RWPE1 (cell line): ENCODE data around the gene LIMS2.

Experiments used
- CTCF ChIA-PET: fragments of 350-600 bp; sonication (Branson Sonifier 250); formaldehyde crosslinking; extraction: SDS; loops from one replicate; lab custom pipeline; 2021; lab: Yijun Ruan, JAX
- POLR2A ChIA-PET: fragments of 400-600 bp; formaldehyde crosslinking; extraction: SDS; loops from one replicate; lab custom pipeline; 2020; ENCODE audit warnings: antibody characterized with exemption; ENCODE audit not compliant: low non-redundant PET; lab: Yijun Ruan, JAX
- DNase-seq: peaks from one replicate; pipeline ENCODE4 v3.0.0; 2012; ENCODE audit warnings: low spot score
- H3K27ac ChIP-seq: fragments of 450-650 bp; 2 replicates; pipeline ENCODE4 v1.5.1; 2017
- TF ChIP-seq, protein P1 (sequence below): fragments of 450-650 bp; conservative IDR thresholded peaks from 2 replicates; pipeline ENCODE4 v1.5.1; 2017; ENCODE audit warnings: low read depth, mild to moderate bottlenecking

The LIMS2 gene

GRCh38 chr2:127636248-127637235 is 38.8 kb downstream of the LIMS2 start:
- DNase-seq: no peak
- TF ChIP-seq, protein P1, sequence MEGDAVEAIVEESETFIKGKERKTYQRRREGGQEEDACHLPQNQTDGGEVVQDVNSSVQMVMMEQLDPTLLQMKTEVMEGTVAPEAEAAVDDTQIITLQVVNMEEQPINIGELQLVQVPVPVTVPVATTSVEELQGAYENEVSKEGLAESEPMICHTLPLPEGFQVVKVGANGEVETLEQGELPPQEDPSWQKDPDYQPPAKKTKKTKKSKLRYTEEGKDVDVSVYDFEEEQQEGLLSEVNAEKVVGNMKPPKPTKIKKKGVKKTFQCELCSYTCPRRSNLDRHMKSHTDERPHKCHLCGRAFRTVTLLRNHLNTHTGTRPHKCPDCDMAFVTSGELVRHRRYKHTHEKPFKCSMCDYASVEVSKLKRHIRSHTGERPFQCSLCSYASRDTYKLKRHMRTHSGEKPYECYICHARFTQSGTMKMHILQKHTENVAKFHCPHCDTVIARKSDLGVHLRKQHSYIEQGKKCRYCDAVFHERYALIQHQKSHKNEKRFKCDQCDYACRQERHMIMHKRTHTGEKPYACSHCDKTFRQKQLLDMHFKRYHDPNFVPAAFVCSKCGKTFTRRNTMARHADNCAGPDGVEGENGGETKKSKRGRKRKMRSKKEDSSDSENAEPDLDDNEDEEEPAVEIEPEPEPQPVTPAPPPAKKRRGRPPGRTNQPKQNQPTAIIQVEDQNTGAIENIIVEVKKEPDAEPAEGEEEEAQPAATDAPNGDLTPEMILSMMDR: no peak
- POLR2A ChIA-PET: no interaction called here
- H3K27ac ChIP-seq: peak overlapping the region; percentile 72
- CTCF ChIA-PET: interaction anchor here (0.6 kb wide), 1 partner anchor 59 kb away, joined by 3 read pairs; no protein-coding TSS in a partner anchor

- no peak overlapping the region for H3K27ac ChIP-seq
- ChIA-PET CTCF (no interaction called here), POLR2A (no interaction called here)
- no peak for DNase-seq
- TF ChIP-seq, protein P1: no peak
Observed at GRCh38 chr2:127635380-127636237, 39.7 kb downstream of the LIMS2 start.

- no peak overlapping the region for H3K27ac ChIP-seq
- DNase-seq: no peak
- POLR2A ChIA-PET: no interaction called here
- CTCF ChIA-PET: no interaction called here
- TF ChIP-seq, protein P1: no peak
Observed at GRCh38 chr2:127634626-127635379, 40.5 kb downstream of the LIMS2 start.

DNA sequence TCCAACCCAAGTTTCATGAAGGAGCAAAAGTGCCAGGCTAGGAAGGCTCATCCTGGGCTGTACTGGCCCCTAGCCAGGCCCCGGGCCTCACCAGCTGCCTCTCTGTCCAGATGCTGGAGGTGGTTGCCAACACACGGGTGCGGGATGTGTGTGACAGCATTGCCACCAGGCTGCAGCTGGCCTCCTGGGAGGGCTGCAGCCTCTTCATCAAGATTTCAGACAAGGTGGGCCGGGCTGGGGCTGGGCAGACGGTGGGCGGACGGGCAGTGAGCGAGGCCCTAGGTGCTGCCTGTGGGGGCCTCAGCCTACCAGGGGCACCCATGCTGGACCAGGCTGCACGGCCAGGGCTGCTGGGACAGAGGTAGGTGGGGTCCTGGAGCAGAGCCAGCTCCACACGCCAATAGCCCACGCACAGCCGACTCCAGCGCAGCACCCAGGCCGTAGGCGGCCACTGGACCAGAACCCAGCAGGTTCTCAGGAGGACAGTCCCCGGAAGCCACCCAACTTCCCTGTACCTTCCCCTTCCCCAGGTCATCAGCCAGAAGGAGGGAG is 41.2 kb downstream of the LIMS2 start:
- POLR2A ChIA-PET: no interaction called here
- CTCF ChIA-PET: no interaction called here
- no peak for DNase-seq
- TF ChIP-seq, protein P1: no peak
- H3K27ac ChIP-seq: no peak overlapping the region

GRCh38 chr2:127633556-127634065 is 41.7 kb downstream of the LIMS2 start:
- ChIA-PET POLR2A (no interaction called here), CTCF (interaction anchor here (0.6 kb wide), 1 partner anchor 51 kb away, joined by 3 read pairs; no protein-coding TSS in a partner anchor)
- no peak overlapping the region for H3K27ac ChIP-seq
- no peak for DNase-seq
- TF ChIP-seq, protein P1: no peak
